PC-3 (cell line): ENCODE measurements around the gene HSPB7.

Source experiments
- CTCF ChIP-seq: fragments of 300-600 bp; sonication (generic); conservative IDR thresholded peaks from 2 replicates; pipeline ENCODE4 v1.5.1; 2017; ENCODE audit warnings: antibody characterized with exemption, low read depth, mild to moderate bottlenecking, low read length
- EZH2phosphoT487 ChIP-seq: fragments of 300-600 bp; sonication (generic); IDR thresholded peaks from 2 replicates; pipeline ENCODE4 v1.6.1; 2018; ENCODE audit warnings: mild to moderate bottlenecking, antibody characterized with exemption, low read length, borderline replicate concordance

GRCh38 chr1:16019644-16020277 is 1.9 kb upstream of the HSPB7 start:
- TF ChIP-seq CTCF (no peak), EZH2phosphoT487 (no peak)
